HS-5 (cell line): ENCODE measurements around the gene OR1E2.
A peak's percentile ranks its signal among the peaks of the same experiment; 100 is the strongest.
"Not testable (repeated sequence)": the region's sequence is repeated elsewhere in the genome, so short reads cannot be mapped to it uniquely, and the experiment has no call there.

Experiments
- DNase-seq: peaks from one replicate; pipeline ENCODE4 v3.0.0-alpha.2; 2012; ENCODE audit warnings: low read depth

OR1E2 gene

GRCh38 chr17:3433741-3434140 is at the start of gene OR1E2:
Gene OR1E2 (minus strand): TSS chr17:3433841. CDS start chr17:3433841, 0 bp downstream.
- DNase-seq, result no peak

- no peak for DNase-seq
Observed at GRCh38 chr17:3482852-3483251, 49.2 kb upstream of the OR1E2 start.

GRCh38 chr17:3479988-3480387 is 46.3 kb upstream of the OR1E2 start:
- no peak for DNase-seq

- peak; percentile 5 for DNase-seq
Observed at GRCh38 chr17:3475812-3476610, 42.4 kb upstream of the OR1E2 start, which contains the start of gene ASPA. Gene ASPA (plus strand): TSS chr17:3475997. CDS start chr17:3476160, 163 bp downstream.

- no peak for DNase-seq
Observed at GRCh38 chr17:3475251-3475685, 41.6 kb upstream of the OR1E2 start.

- no peak for DNase-seq
Observed at GRCh38 chr17:3474212-3474611, 40.6 kb upstream of the OR1E2 start.

GRCh38 chr17:3472137-3472536 is 38.5 kb upstream of the OR1E2 start:
- DNase-seq, result no peak

- DNase-seq, result no peak
Observed at GRCh38 chr17:3471599-3471998, 38.0 kb upstream of the OR1E2 start, which contains the start of gene SPATA22. Gene SPATA22 (minus strand): TSS chr17:3471819. CDS start chr17:3469325, 2,494 bp downstream.

GRCh38 chr17:3469529-3469928 is 35.9 kb upstream of the OR1E2 start:
- DNase-seq, result no peak

GRCh38 chr17:3466355-3466754 is 32.7 kb upstream of the OR1E2 start:
- not testable (repeated sequence) for DNase-seq

- DNase-seq, result no peak
Observed at GRCh38 chr17:3448059-3448665, 14.5 kb upstream of the OR1E2 start.

- DNase-seq, result no peak
Observed at GRCh38 chr17:3447625-3448024, 14.0 kb upstream of the OR1E2 start.

- no peak for DNase-seq
Observed at GRCh38 chr17:3440451-3440850, 6.8 kb upstream of the OR1E2 start.

GRCh38 chr17:3438368-3438767 is 4.7 kb upstream of the OR1E2 start:
- no peak for DNase-seq

GRCh38 chr17:3433215-3433614 is 426 bp downstream of the OR1E2 start:
- not testable (repeated sequence) for DNase-seq

GRCh38 chr17:3418222-3418621 is 15.4 kb downstream of the OR1E2 start:
- DNase-seq, result no peak

GRCh38 chr17:3415610-3416009 is 18.0 kb downstream of the OR1E2 start:
- no peak for DNase-seq

GRCh38 chr17:3412216-3412615 is 21.4 kb downstream of the OR1E2 start:
- not testable (repeated sequence) for DNase-seq

- no peak for DNase-seq
Observed at GRCh38 chr17:3411070-3411469, 22.6 kb downstream of the OR1E2 start, which contains the start of gene OR3A3. Gene OR3A3 (plus strand): TSS chr17:3411370.

GRCh38 chr17:3403856-3404255 is 29.8 kb downstream of the OR1E2 start:
- DNase-seq, result not testable (repeated sequence)

- DNase-seq, result no peak
Observed at GRCh38 chr17:3401786-3402185, 31.9 kb downstream of the OR1E2 start.

- no peak for DNase-seq
Observed at GRCh38 chr17:3400055-3400454, 33.6 kb downstream of the OR1E2 start.

GRCh38 chr17:3398310-3398709 is 35.3 kb downstream of the OR1E2 start, which contains the start of gene OR1E1:
Gene OR1E1 (minus strand): TSS chr17:3398410. CDS start chr17:3398410, 0 bp downstream.
- no peak for DNase-seq
